ENCODE results near the gene PTPRN2.

DNA sequence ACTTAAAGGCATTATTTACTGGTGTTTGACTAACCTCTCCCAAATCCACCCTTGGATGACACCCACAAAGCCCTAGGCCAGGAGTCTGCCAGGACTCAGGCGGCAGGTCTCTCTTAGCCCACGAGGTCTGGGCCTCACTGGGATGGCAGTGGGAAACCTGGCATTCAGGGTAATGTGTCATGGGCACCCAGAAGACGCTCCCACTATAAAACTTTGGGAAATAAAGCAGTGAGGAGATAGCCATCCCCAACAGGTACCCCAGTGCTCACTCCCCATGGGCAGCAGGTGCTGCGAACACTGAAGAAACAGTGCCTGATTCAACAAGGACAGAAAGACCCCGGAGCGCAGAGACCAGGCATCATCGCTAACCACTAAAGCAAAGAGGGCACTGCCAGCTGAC, 14.4 kb upstream of the PTPRN2 start:
- TF ChIP-seq CTCF (conservative IDR thresholded peaks at IDR 0.05) (no peak), EZH2 (IDR thresholded peaks at IDR 0.05; ENCODE audit: low read depth) (no peak)

All from PC-9 (cell line).